IPS DF 6.9 (cell line): ENCODE measurements around the gene SUMO2.
"Not testable (repeated sequence)": the region's sequence is repeated elsewhere in the genome, so short reads cannot be mapped to it uniquely, and the experiment has no call there.

Source experiments
- DNase-seq: peaks from one replicate; pipeline ENCODE4 v3.0.0-alpha.2; 2013; ENCODE audit warnings: low read depth, low spot score
- H3K27ac ChIP-seq: one replicate; pipeline ENCODE4 v1.5.1; 2013; ENCODE audit warnings: low read length, control low read depth
- H3K27me3 ChIP-seq: 2 replicates; pipeline ENCODE4 v1.6.1; 2013; ENCODE audit warnings: mild to moderate bottlenecking, low read length; ENCODE audit not compliant: control insufficient read depth, insufficient read depth
- H3K36me3 ChIP-seq: 2 replicates; pipeline ENCODE4 v1.6.1; 2013; ENCODE audit warnings: low read length; ENCODE audit not compliant: control insufficient read depth, insufficient read depth
- H3K4me1 ChIP-seq: 2 replicates; pipeline ENCODE4 v1.6.1; 2013; ENCODE audit warnings: low read length; ENCODE audit not compliant: control insufficient read depth, insufficient read depth
- H3K4me3 ChIP-seq: 2 replicates; pipeline ENCODE4 v1.5.1; 2013; ENCODE audit warnings: mild to moderate bottlenecking, low read length
- H3K9me3 ChIP-seq: 2 replicates; pipeline ENCODE4 v1.6.1; 2013; ENCODE audit warnings: low read length, inconsistent platforms; ENCODE audit not compliant: control insufficient read depth, insufficient read depth
- WGBS: extraction: QIAGEN DNeasy Blood & Tissue Kit; methylation state at CpG from one replicate; pipeline ENCODE4 v1.1.7; 2013; ENCODE audit warnings: mixed read lengths, missing lambda C conversion rate; ENCODE audit not compliant: insufficient read length, insufficient coverage; 5-methylcytosine and 5-hydroxymethylcytosine counted together

SUMO2 gene

DNA sequence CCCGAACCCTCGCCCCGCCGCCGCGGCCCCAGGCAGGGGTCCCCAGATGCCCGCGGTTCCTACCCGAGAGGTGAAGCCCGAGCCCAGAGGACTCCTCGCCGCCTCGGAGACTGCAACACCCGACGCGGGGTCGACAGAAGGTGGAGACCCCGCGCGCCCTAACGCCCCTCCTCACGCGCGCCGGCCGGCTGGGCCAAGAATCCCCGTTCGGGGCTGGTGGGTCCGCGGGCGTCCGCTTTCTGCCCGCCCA is 515 bp downstream of the SUMO2 start:
- no peak for DNase-seq
- WGBS, result no CpG with 5 or more reads among the region's 33 CpGs
- no peak overlapping the region for H3K27ac ChIP-seq

DNA sequence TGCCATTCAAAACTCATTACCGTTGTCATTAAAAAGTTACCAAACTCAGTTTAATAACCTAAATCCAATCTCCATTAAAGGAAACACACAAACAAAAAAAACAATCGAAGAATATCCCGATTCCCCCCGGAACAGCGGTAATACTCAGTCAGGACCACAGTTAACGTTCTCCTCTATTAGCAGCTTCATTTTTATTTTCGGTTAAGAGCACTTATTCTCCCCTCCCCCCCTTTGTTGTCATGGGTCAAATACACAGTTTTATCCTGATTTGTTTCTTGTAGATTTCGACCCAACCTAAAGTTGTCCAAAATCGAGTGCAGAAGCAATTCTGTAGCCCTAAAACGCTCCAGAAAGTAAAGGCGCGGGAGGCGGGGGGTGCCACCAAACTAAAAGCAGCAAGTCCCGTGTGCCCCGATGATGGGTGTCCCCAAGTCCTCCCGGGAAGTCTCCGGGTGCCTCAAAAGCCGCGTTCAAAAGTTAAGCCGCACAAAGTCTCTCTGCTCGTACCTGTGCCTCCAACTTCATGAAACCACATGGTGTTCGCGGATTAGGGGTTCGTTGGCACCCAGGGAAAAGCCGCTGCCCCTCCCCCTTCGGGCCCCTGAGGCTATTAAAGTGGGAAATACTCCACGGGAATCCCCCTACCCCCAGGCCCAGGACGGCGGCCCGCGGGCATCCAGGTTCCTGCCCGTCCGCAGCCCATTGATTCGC is 996 bp downstream of the SUMO2 start:
- Histone ChIP-seq H3K36me3 (peaks cover 8% of the 10 kb centered on the region), H3K4me3 (peak overlapping the region; percentile 99), H3K27me3 (no peaks in the 10 kb centered on the region), H3K27ac (no peak overlapping the region), H3K9me3 (no peaks in the 10 kb centered on the region), H3K4me1 (no peaks in the 10 kb centered on the region)
- no peak for DNase-seq
- no CpG with 5 or more reads among the region's 34 CpGs for WGBS

More for the DNA sequence above, 515 bp downstream of the SUMO2 start:
- Histone ChIP-seq H3K4me1 (no peaks in the 10 kb centered on the region), H3K9me3 (no peaks in the 10 kb centered on the region), H3K36me3 (peaks cover 8% of the 10 kb centered on the region), H3K27me3 (no peaks in the 10 kb centered on the region), H3K4me3 (peak overlapping the region; percentile 99)

GRCh38 chr17:75181110-75181509 is 1.6 kb downstream of the SUMO2 start:
- WGBS, result no CpG with 5 or more reads among the region's 8 CpGs
- Histone ChIP-seq H3K4me1 (no peaks in the 10 kb centered on the region), H3K27me3 (no peaks in the 10 kb centered on the region), H3K4me3 (peak overlapping the region; percentile 99; the same call in 1 of the 2 replicates), H3K9me3 (no peaks in the 10 kb centered on the region), H3K27ac (no peak overlapping the region), H3K36me3 (peaks cover 8% of the 10 kb centered on the region)
- DNase-seq, result no peak

DNA sequence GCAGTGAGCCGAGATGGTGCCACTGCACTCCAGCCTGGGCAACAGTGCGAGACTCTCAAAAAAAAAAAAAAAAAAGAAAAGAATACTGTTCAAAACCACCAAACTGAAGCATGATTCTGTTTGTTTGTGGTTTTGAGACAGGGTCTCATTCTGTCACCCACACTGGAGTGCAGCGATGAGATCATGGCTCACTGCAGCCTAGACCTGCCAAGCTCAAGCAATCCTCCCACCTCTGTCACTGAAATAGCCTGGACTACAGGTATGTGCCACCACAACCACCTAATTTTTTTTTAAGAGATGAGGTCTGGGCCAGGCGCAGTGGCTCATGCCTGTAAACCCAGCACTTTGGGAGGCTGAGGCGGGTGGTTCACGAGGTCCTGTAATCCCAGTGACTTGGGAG is 4.3 kb downstream of the SUMO2 start:
- H3K27ac ChIP-seq, result no peak overlapping the region
- H3K9me3 ChIP-seq, result no peaks in the 10 kb centered on the region
- DNase-seq, result no peak
- H3K36me3 ChIP-seq, result peaks cover 25% of the 10 kb centered on the region
- H3K4me3 ChIP-seq, result no peak overlapping the region
- H3K4me1 ChIP-seq, result no peaks in the 10 kb centered on the region
- H3K27me3 ChIP-seq, result no peaks in the 10 kb centered on the region
- no CpG with 5 or more reads among the region's 6 CpGs for WGBS

DNA sequence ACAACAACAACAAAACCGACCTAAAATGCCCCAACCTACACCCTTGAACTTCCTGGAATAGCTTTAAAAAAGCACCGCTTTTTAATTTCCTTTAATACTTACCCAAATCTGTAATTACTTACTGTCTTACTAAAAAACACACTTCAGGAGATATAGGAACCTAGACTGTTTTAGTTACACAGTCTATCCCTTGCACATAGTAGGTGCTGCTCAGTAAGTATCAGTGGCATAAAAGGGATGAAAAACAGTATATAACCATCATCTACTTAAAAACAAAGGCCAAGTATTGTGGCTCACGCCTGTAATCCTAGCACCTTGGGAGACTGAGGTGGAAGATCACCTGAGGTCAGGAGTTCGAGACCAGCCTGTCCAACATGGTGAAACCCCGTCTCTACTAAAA is 6.1 kb downstream of the SUMO2 start:
- Histone ChIP-seq H3K36me3 (peaks cover 29% of the 10 kb centered on the region), H3K9me3 (no peaks in the 10 kb centered on the region), H3K27me3 (no peaks in the 10 kb centered on the region), H3K27ac (no peak overlapping the region), H3K4me3 (no peak overlapping the region), H3K4me1 (no peaks in the 10 kb centered on the region)
- WGBS, result 96% methylated on average over 2 of the region's 5 CpGs
- DNase-seq, result no peak

DNA sequence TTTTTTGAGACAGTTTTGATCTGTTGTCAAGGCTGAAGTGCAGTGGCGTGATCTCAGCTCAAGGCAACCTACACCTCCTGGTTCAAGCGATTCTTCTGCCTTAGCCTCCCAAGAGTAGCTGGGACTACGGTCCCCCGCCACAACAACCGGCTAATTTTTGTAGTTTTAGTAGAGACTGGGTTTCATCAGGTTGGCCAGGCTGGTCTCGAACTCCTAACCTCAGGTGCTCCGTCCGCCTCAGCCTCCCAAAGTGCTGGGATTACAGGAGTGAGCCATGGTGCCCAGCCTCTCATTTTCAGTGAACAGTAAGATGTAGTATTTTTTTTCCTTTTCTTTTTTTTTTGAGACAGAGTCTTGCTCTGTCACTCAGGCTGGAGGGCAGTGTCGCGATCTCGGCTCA is 7.8 kb downstream of the SUMO2 start:
- DNase-seq, result no peak
- WGBS, result no CpG with 5 or more reads among the region's 11 CpGs

GRCh38 chr17:75173526-75173925 is 9.2 kb downstream of the SUMO2 start:
- H3K27ac ChIP-seq, result no peak overlapping the region
- no CpG with 5 or more reads among the region's 4 CpGs for WGBS
- peaks cover 21% of the 10 kb centered on the region for H3K36me3 ChIP-seq
- DNase-seq, result no peak
- no peaks in the 10 kb centered on the region for H3K27me3 ChIP-seq
- H3K4me3 ChIP-seq, result no peak overlapping the region
- no peaks in the 10 kb centered on the region for H3K9me3 ChIP-seq
- H3K4me1 ChIP-seq, result no peaks in the 10 kb centered on the region

More for the DNA sequence above, 7.8 kb downstream of the SUMO2 start:
- Histone ChIP-seq H3K27ac (no peak overlapping the region), H3K27me3 (no peaks in the 10 kb centered on the region), H3K4me1 (no peaks in the 10 kb centered on the region), H3K36me3 (peaks cover 29% of the 10 kb centered on the region), H3K9me3 (no peaks in the 10 kb centered on the region), H3K4me3 (no peak overlapping the region)

DNA sequence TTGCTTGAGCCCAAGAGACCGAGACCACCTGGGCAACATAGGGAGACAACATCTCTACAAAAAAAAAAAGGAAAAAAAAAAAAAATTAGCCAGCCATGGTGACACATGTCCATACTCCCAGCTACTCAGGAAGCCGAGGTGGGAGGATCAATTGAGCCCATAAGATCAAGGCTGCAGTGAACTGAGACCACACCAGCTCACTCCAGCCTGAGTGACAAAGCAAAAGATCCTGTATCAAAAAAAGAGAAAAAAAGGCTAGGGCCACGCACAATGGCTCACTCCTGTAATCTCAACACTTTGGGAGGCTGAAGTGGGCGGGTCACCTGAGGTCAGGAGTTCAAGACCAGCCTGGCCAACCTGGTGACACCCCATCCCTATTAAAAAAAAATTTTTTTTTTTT is 13.8 kb downstream of the SUMO2 start:
- DNase-seq, result no peak
- Histone ChIP-seq H3K36me3 (peaks cover 20% of the 10 kb centered on the region), H3K4me1 (no peaks in the 10 kb centered on the region), H3K27ac (no peak overlapping the region), H3K9me3 (no peaks in the 10 kb centered on the region), H3K4me3 (no peak overlapping the region), H3K27me3 (no peaks in the 10 kb centered on the region)
- no CpG with 5 or more reads among the region's 4 CpGs for WGBS

- WGBS, result no CpG with 5 or more reads among the region's 15 CpGs
Measured at GRCh38 chr17:75164606-75165005, 18.2 kb downstream of the SUMO2 start.

DNA sequence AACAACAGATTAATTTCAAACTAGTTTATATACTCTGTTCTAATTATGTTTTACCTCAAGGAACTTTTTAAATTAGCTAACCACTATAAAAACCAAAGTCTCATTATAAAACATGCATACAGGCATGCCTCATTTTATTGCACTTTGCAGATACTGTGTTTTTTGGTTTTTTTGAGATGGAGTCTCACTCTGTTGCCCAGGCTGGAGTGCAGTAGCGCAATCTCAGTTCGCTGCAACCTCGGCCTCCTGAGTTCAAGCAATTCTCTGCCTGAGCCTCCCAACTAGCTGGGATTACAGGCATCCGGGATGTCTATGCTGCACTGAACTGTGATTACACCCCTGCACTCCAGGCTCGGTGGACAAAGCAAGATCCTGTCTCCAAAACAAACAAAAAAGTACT is 19.7 kb downstream of the SUMO2 start:
- WGBS, result no CpG with 5 or more reads among the region's 5 CpGs
- Histone ChIP-seq H3K4me3 (no peak overlapping the region), H3K27ac (no peak overlapping the region), H3K4me1 (no peaks in the 10 kb centered on the region), H3K36me3 (peaks cover 10% of the 10 kb centered on the region), H3K27me3 (no peaks in the 10 kb centered on the region), H3K9me3 (no peaks in the 10 kb centered on the region)
- DNase-seq, result no peak

More at GRCh38 chr17:75164606-75165005, 18.2 kb downstream of the SUMO2 start:
- not testable (repeated sequence) for H3K27me3 ChIP-seq, H3K36me3 ChIP-seq, H3K27ac ChIP-seq, H3K4me3 ChIP-seq, H3K9me3 ChIP-seq, DNase-seq, H3K4me1 ChIP-seq

- no peaks in the 10 kb centered on the region; the same call in 1 of the 2 replicates for H3K4me1 ChIP-seq
- H3K9me3 ChIP-seq, result no peaks in the 10 kb centered on the region
- H3K27ac ChIP-seq, result no peak overlapping the region
- no peak overlapping the region for H3K4me3 ChIP-seq
- WGBS, result no CpG with 5 or more reads among the region's 5 CpGs
- no peak for DNase-seq
- H3K36me3 ChIP-seq, result no peaks in the 10 kb centered on the region
- H3K27me3 ChIP-seq, result no peaks in the 10 kb centered on the region
Measured at GRCh38 chr17:75160211-75160610, 22.5 kb downstream of the SUMO2 start.
